GM12878 (cell line): ENCODE measurements around the gene ATP6V0E2. TPM values are rescaled to one million over a fixed set of nuclear protein-coding genes. Genes with fewer than 3 reads are reported as not detected.

Experiments used
- ATAC-seq: fragments of 200-7000 bp; cut with Tn5 transposase; 3 replicates; pipeline ENCODE4 v1.9.1; 2020; ENCODE audit warnings: mild to moderate bottlenecking, moderate library complexity
- BruUV-seq: library from RNA; stranded (reverse); fragments of 400-500 nt; replicated peaks from 2 replicates; lab custom pipeline; 2021; lab: Mats Ljungman, UMichigan
- CTCF ChIA-PET: fragments of 300-600 bp; sonication (Branson Sonifier 250); formaldehyde crosslinking; extraction: SDS; loops from one replicate; lab custom pipeline; 2021; ENCODE audit warnings: inconsistent platforms; lab: Yijun Ruan, JAX
- POLR2A ChIA-PET: fragments of 350-600 bp; formaldehyde crosslinking; extraction: SDS; loops from one replicate; lab custom pipeline; 2021; ENCODE audit warnings: inconsistent platforms; lab: Charles Lee
- RAD21 ChIA-PET: fragments of 300-600 bp; sonication (Branson Sonifier 250); formaldehyde crosslinking; loops from one replicate; lab custom pipeline; 2023; ENCODE audit warnings: antibody characterized with exemption; ENCODE audit not compliant: unreplicated experiment; lab: Charles Lee
- SMC1A ChIA-PET: fragments of 300-600 bp; sonication (Branson Sonifier 250); formaldehyde crosslinking; loops from one replicate; lab custom pipeline; 2023; ENCODE audit not compliant: unreplicated experiment, uncharacterized antibody; lab: Charles Lee
- DNase-seq: peaks from one replicate; pipeline ENCODE4 v3.0.0-alpha.2; 2011; ENCODE audit warnings: low read depth, low spot score
- FAIRE-seq: peaks from 3 replicates; lab custom pipeline; 2011; peaks lifted over from hg19 to GRCh38; lab: Jason Lieb, UNC
- H2AFZ ChIP-seq: 2 replicates; pipeline ENCODE4 v1.6.0; 2011; ENCODE audit warnings: low read depth, low read length, control low read depth; ENCODE audit not compliant: control insufficient read depth
- H3K27ac ChIP-seq: 2 replicates; pipeline ENCODE4 v1.5.1; 2011; ENCODE audit warnings: control low read depth; ENCODE audit not compliant: control insufficient read depth, insufficient read depth
- H3K27me3 ChIP-seq, 2 experiments: replicated peaks in 1 of 2; 2 replicates each; pipeline versions ENCODE4 v1.6.0 to v1.6.1; 2011; ENCODE audit warnings: low read length in 1 of 2; ENCODE audit not compliant: control insufficient read depth in 2 of 2, insufficient read depth in 2 of 2
- H3K36me3 ChIP-seq, 2 experiments: 2 replicates each; pipeline ENCODE4 v1.5.1; 2011; ENCODE audit warnings: low read length in 1 of 2; ENCODE audit not compliant: control insufficient read depth in 2 of 2, insufficient read depth in 2 of 2
- H3K4me1 ChIP-seq: 2 replicates; pipeline ENCODE4 v1.6.1; 2011; ENCODE audit warnings: mild to moderate bottlenecking, low read length, moderate library complexity, mixed read lengths; ENCODE audit not compliant: control insufficient read depth, insufficient read depth
- H3K4me2 ChIP-seq: 2 replicates; pipeline ENCODE4 v1.6.0; 2011; ENCODE audit warnings: control low read depth; ENCODE audit not compliant: control insufficient read depth, insufficient read depth
- H3K4me3 ChIP-seq: fragments of 200-600 bp; sonication (generic); 2 replicates; pipeline ENCODE4 v1.5.1; 2016
- H3K79me2 ChIP-seq: 2 replicates; pipeline ENCODE4 v1.6.0; 2011; ENCODE audit warnings: low read length; ENCODE audit not compliant: control insufficient read depth, insufficient read depth
- H3K9ac ChIP-seq: 2 replicates; pipeline ENCODE4 v1.8.0; 2011; ENCODE audit warnings: low read length, control low read depth, mixed read lengths; ENCODE audit not compliant: control insufficient read depth, insufficient read depth
- H3K9me3 ChIP-seq: replicated peaks from 3 replicates; pipeline ENCODE4 v1.5.1; 2011; ENCODE audit warnings: mild to moderate bottlenecking, low read length; ENCODE audit not compliant: control insufficient read depth, insufficient read depth
- H4K20me1 ChIP-seq: 2 replicates; pipeline ENCODE4 v1.6.0; 2011; ENCODE audit not compliant: control insufficient read depth, insufficient read depth
- ATF7 ChIP-seq: fragments of 450-650 bp; IDR thresholded peaks from 2 replicates; pipeline ENCODE4 v1.6.1; 2016; ENCODE audit warnings: low read depth, mild to moderate bottlenecking
- ESRRA ChIP-seq: IDR thresholded peaks from 2 replicates; pipeline ENCODE4 v1.6.1; 2012; ENCODE audit warnings: mild to moderate bottlenecking, low read length, improper control_type of control experiment
- EZH2 ChIP-seq: IDR thresholded peaks from 2 replicates; pipeline ENCODE4 v1.6.1; 2012; ENCODE audit warnings: low read depth, mild to moderate bottlenecking, control low read depth, inconsistent platforms, low read length, borderline replicate concordance; ENCODE audit not compliant: control insufficient read depth
- GABPA ChIP-seq: IDR thresholded peaks from 2 replicates; pipeline ENCODE4 v1.6.1; 2014; ENCODE audit warnings: antibody characterized with exemption, low read depth, mild to moderate bottlenecking, inconsistent platforms
- MEF2A ChIP-seq: IDR thresholded peaks from 2 replicates; pipeline ENCODE4 v1.6.1; 2011; ENCODE audit warnings: low read depth, mild to moderate bottlenecking, low read length, moderate library complexity; ENCODE audit not compliant: insufficient read depth
- MXI1 ChIP-seq: fragments of 150-350 bp; IDR thresholded peaks from 2 replicates; pipeline ENCODE4 v1.6.1; 2011; ENCODE audit warnings: low read depth, mild to moderate bottlenecking, inconsistent platforms, low read length, improper control_type of control experiment
- NFYA ChIP-seq: IDR thresholded peaks from 2 replicates; pipeline ENCODE4 v1.6.1; 2011; ENCODE audit warnings: low read depth, mild to moderate bottlenecking, low read length, improper control_type of control experiment, borderline replicate concordance
- NR2C1 ChIP-seq: fragments of 450-650 bp; IDR thresholded peaks from 2 replicates; pipeline ENCODE4 v1.6.1; 2017; ENCODE audit warnings: antibody characterized with exemption, mild to moderate bottlenecking, moderate library complexity
- PAX8 ChIP-seq: fragments of 450-650 bp; IDR thresholded peaks from 2 replicates; pipeline ENCODE4 v1.6.1; 2017; ENCODE audit warnings: mild to moderate bottlenecking, moderate library complexity
- POU2F2 ChIP-seq: IDR thresholded peaks from 3 replicates; pipeline ENCODE4 v1.6.1; 2011; ENCODE audit warnings: low read depth, mild to moderate bottlenecking, low read length, borderline replicate concordance
- SIX5 ChIP-seq: IDR thresholded peaks from 2 replicates; pipeline ENCODE4 v1.6.1; 2011; ENCODE audit warnings: mild to moderate bottlenecking, low read depth, low read length, moderate library complexity; ENCODE audit not compliant: severe bottlenecking
- SMAD5 ChIP-seq: IDR thresholded peaks from 2 replicates; pipeline ENCODE4 v1.6.1; 2016; ENCODE audit warnings: antibody characterized with exemption, low read depth
- SPI1 ChIP-seq: IDR thresholded peaks from 2 replicates; pipeline ENCODE4 v1.6.1; 2011; ENCODE audit warnings: low read depth, mild to moderate bottlenecking, low read length, moderate library complexity, borderline replicate concordance; ENCODE audit not compliant: insufficient read depth
- ZBED1 ChIP-seq: IDR thresholded peaks from 2 replicates; pipeline ENCODE4 v1.6.1; 2016; ENCODE audit warnings: borderline replicate concordance
- WGBS: methylation state at CpG from one replicate; pipeline ENCODE4 v1.1.6; 2016; ENCODE audit warnings: low lambda C conversion rate; ENCODE audit not compliant: insufficient replicate concordance, insufficient coverage; ENCODE audit errors: missing lambda C conversion rate; 5-methylcytosine and 5-hydroxymethylcytosine counted together
- in situ Hi-C: fragments of 300-500 bp; cut with MboI; formaldehyde crosslinking; loops from 9 replicates; pipeline ENCODE4 v1.14.3; 2018; ENCODE audit warnings: mixed read lengths
- intact Hi-C: fragments of 100-400 bp; cut with micrococcal nuclease; formaldehyde crosslinking; loops from one replicate; pipeline ENCODE4 v1.14.2; 2022; ENCODE audit not compliant: unreplicated experiment
- polyA plus RNA-seq, 11 experiments: library from polyadenylated mRNA; depleted of rRNA in 4 of 11; unstranded in 6 of 11; stranded (reverse) in 5 of 11; fragments of >200 nt; fragmentation: Nextera tagmentation in 4 of 11; fragmentation: Illumina TruSeq in 1 of 11; extraction: Ambion mirVana in 4 of 11; extraction: Trizol in 1 of 11; gene quantifications; 1 replicate in 1 of 11; 2 replicates in 10 of 11; pipeline versions ENCODE4 v1.2.1 to v1.2.3, GENCODE V29; 2011 to 2016; ENCODE audit warnings: inconsistent platforms in 2 of 11, missing spikeins in 2 of 11, low read depth in 1 of 11
- total RNA-seq, 4 experiments: library from RNA; depleted of rRNA in 3 of 4; stranded (reverse); fragments of >200 nt in 3 of 4; fragmentation: Illumina TruSeq in 1 of 4; extraction: Trizol in 1 of 4; gene quantifications; 2 replicates each; pipeline versions ENCODE4 v1.2.1 to v1.2.3, GENCODE V29; 2013 to 2021
- TF ChIP-seq, protein P1 (sequence below): fragments of 450-650 bp; IDR thresholded peaks from 2 replicates; pipeline ENCODE4 v1.6.1; 2017; ENCODE audit warnings: mild to moderate bottlenecking
- TF ChIP-seq, protein P2 (sequence below): IDR thresholded peaks from 2 replicates; pipeline ENCODE4 v1.6.1; 2011; ENCODE audit warnings: borderline replicate concordance, low read depth, mild to moderate bottlenecking, moderate library complexity, low read length; ENCODE audit not compliant: insufficient read depth, poor library complexity, severe bottlenecking
- TF ChIP-seq, protein P3 (sequence below): fragments of 450-650 bp; IDR thresholded peaks from 2 replicates; pipeline ENCODE4 v1.6.1; 2017; ENCODE audit warnings: mild to moderate bottlenecking, moderate library complexity

The ATP6V0E2 gene
- total and polyA plus RNA-seq, 10 of the 15 experiments (the other 5 are each of a cell fraction or from before 2014, with no cell fraction given): 1.5 to 54.7 (median 27.6) TPM

DNA sequence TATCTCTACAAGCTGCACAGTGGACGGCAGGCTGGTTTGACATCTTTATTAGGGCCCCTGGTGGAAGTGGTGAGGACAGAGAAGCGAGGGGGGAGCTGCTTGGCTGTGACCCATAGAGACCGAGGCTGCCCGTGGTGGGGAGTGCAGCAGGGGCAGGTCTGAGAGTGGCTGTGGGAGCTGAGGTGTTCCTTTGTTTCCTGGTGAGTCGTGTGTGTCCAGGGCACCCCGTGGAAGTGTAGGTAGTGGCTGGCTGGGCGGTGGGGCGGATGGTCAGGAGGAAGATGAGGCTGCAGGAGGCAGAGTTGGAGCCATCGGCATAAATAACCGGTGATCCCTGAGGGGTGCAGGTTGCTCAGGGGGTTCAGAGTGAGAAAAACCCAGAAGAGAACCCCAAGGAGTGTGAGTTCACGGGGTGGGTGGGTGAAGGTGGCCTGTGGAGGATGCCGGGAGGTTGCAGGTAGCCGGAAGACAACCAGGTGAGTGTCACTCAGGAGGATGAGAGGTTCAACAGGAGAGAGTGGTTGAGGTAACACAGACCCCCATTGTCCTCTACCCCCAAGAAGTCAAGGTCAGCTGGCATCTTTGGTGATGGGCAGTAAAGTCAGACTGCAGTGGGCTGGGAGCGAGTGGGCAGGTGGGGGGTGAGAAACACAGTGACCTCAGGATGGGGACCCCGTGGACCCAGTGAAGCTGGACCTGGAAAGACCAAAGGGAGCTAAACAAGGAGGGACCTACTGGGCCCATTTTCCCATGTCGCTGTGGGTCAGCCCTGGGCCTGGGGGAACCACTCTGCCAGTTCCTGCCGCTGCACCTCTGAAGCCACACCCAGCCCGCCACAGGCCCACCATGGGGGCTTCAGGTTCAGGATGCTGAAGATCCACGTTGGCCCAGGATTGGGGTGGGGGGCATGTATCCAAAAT lies 7.8 kb downstream of the ATP6V0E2 start:
- no peaks in the 10 kb centered on the region for H4K20me1 ChIP-seq
- no peak overlapping the region for H3K4me2 ChIP-seq
- no peaks in the 10 kb centered on the region; a peak in 2 of 4 replicates for H3K36me3 ChIP-seq
- POLR2A ChIA-PET: no interaction called here
- H3K79me2 ChIP-seq: no peaks in the 10 kb centered on the region
- RAD21 ChIA-PET: no interaction called here
- H3K9me3 ChIP-seq: no peaks in the 10 kb centered on the region
- H3K9ac ChIP-seq: no peak overlapping the region
- SMC1A ChIA-PET: no interaction called here
- H3K4me3 ChIP-seq: no peak overlapping the region
- no peak overlapping the region for H2AFZ ChIP-seq
- ATAC-seq (no peak), DNase-seq (no peak), FAIRE-seq (no peak)
- H3K27ac ChIP-seq: no peak overlapping the region
- H3K4me1 ChIP-seq: no peaks in the 10 kb centered on the region
- BruUV-seq: no TSS peak
- CTCF ChIA-PET: no interaction called here
- H3K27me3 ChIP-seq: no peaks in the 10 kb centered on the region
- in situ Hi-C loops: no loop called here
- WGBS: 81% methylated on average over 19 of the region's 19 CpGs
- intact Hi-C loops: no loop called here
- TF ChIP-seq PAX8 (no peak), ZBED1 (no peak), GABPA (no peak), SMAD5 (no peak), ESRRA (no peak), SIX5 (no peak), ATF7 (no peak), EZH2 (no peak), SPI1 (no peak), NFYA (no peak), NR2C1 (no peak), POU2F2 (no peak), MEF2A (no peak), MXI1 (no peak)
- TF ChIP-seq, protein P1, sequence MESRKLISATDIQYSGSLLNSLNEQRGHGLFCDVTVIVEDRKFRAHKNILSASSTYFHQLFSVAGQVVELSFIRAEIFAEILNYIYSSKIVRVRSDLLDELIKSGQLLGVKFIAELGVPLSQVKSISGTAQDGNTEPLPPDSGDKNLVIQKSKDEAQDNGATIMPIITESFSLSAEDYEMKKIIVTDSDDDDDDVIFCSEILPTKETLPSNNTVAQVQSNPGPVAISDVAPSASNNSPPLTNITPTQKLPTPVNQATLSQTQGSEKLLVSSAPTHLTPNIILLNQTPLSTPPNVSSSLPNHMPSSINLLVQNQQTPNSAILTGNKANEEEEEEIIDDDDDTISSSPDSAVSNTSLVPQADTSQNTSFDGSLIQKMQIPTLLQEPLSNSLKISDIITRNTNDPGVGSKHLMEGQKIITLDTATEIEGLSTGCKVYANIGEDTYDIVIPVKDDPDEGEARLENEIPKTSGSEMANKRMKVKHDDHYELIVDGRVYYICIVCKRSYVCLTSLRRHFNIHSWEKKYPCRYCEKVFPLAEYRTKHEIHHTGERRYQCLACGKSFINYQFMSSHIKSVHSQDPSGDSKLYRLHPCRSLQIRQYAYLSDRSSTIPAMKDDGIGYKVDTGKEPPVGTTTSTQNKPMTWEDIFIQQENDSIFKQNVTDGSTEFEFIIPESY: no peak
- TF ChIP-seq, protein P2, sequence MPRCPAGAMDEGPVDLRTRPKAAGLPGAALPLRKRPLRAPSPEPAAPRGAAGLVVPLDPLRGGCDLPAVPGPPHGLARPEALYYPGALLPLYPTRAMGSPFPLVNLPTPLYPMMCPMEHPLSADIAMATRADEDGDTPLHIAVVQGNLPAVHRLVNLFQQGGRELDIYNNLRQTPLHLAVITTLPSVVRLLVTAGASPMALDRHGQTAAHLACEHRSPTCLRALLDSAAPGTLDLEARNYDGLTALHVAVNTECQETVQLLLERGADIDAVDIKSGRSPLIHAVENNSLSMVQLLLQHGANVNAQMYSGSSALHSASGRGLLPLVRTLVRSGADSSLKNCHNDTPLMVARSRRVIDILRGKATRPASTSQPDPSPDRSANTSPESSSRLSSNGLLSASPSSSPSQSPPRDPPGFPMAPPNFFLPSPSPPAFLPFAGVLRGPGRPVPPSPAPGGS: no peak
- TF ChIP-seq, protein P3, sequence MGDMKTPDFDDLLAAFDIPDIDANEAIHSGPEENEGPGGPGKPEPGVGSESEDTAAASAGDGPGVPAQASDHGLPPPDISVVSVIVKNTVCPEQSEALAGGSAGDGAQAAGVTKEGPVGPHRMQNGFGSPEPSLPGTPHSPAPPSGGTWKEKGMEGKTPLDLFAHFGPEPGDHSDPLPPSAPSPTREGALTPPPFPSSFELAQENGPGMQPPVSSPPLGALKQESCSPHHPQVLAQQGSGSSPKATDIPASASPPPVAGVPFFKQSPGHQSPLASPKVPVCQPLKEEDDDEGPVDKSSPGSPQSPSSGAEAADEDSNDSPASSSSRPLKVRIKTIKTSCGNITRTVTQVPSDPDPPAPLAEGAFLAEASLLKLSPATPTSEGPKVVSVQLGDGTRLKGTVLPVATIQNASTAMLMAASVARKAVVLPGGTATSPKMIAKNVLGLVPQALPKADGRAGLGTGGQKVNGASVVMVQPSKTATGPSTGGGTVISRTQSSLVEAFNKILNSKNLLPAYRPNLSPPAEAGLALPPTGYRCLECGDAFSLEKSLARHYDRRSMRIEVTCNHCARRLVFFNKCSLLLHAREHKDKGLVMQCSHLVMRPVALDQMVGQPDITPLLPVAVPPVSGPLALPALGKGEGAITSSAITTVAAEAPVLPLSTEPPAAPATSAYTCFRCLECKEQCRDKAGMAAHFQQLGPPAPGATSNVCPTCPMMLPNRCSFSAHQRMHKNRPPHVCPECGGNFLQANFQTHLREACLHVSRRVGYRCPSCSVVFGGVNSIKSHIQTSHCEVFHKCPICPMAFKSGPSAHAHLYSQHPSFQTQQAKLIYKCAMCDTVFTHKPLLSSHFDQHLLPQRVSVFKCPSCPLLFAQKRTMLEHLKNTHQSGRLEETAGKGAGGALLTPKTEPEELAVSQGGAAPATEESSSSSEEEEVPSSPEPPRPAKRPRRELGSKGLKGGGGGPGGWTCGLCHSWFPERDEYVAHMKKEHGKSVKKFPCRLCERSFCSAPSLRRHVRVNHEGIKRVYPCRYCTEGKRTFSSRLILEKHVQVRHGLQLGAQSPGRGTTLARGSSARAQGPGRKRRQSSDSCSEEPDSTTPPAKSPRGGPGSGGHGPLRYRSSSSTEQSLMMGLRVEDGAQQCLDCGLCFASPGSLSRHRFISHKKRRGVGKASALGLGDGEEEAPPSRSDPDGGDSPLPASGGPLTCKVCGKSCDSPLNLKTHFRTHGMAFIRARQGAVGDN: no peak
